Activated CD4-positive, CD25-positive, alpha-beta regulatory T cell (primary cell): ENCODE measurements around the gene TPI1.

Experiments
- DNase-seq, 4 experiments: peaks; one replicate each; lab custom pipeline; 2025; lab: John Stamatoyannopoulos, UW

TPI1 gene

GRCh38 chr12:6867413-6868210, at the start of gene TPI1:
Gene TPI1, plus strand, starts transcription at chr12:6867531. Its CDS starts 36 bp downstream, at chr12:6867567.
- DNase-seq = peak; percentile 49 to 65 (median 58)

- no peak for DNase-seq
These were observed 49.6 kb upstream of the TPI1 start for GRCh38 chr12:6817662-6818157.

- DNase-seq = no peak
These were observed 49.1 kb upstream of the TPI1 start for GRCh38 chr12:6818222-6818621.

- DNase-seq = no peak
These were observed 48.7 kb upstream of the TPI1 start for GRCh38 chr12:6818645-6819044.

GRCh38 chr12:6819106-6820030, 48.0 kb upstream of the TPI1 start:
- DNase-seq = no peak

GRCh38 chr12:6820166-6820565, 47.2 kb upstream of the TPI1 start:
- DNase-seq = no peak

- no peak for DNase-seq
These were observed 45.5 kb upstream of the TPI1 start, which contains the start of gene GPR162 for GRCh38 chr12:6821591-6822425. Gene GPR162, plus strand, starts transcription at chr12:6821821. Its CDS starts 2,078 bp downstream, at chr12:6823899.

- DNase-seq = no peak
These were observed 44.8 kb upstream of the TPI1 start for GRCh38 chr12:6822426-6823135.

- no peak for DNase-seq
These were observed 43.9 kb upstream of the TPI1 start for GRCh38 chr12:6823182-6824084.

GRCh38 chr12:6824085-6824775, 43.1 kb upstream of the TPI1 start:
- DNase-seq = no peak

GRCh38 chr12:6824901-6825381, 42.4 kb upstream of the TPI1 start:
- no peak for DNase-seq

- peak; percentile 50 to 75 (median 62) for DNase-seq
These were observed 41.8 kb upstream of the TPI1 start for GRCh38 chr12:6825398-6826124.

- DNase-seq = no peak
These were observed 41.1 kb upstream of the TPI1 start for GRCh38 chr12:6826125-6826733.

- DNase-seq = no peak
These were observed 40.4 kb upstream of the TPI1 start for GRCh38 chr12:6826734-6827436.

- peak in 1 of 4 experiments; percentile 21 for DNase-seq
These were observed 39.9 kb upstream of the TPI1 start for GRCh38 chr12:6827437-6827911.

- DNase-seq = no peak
These were observed 39.1 kb upstream of the TPI1 start, which contains the start of gene P3H3 for GRCh38 chr12:6827982-6828780. Gene P3H3, plus strand, starts transcription at chr12:6828407. Its CDS starts 34 bp downstream, at chr12:6828441.
